ENCODE results near the gene SLC39A6.
"Not testable (repeated sequence)": the region's sequence is repeated elsewhere in the genome, so short reads cannot be mapped to it uniquely, and the experiment has no call there.

The SLC39A6 gene

GRCh38 chr18:36129300-36130038, at the start of gene SLC39A6, which contains the start of gene ELP2:
SLC39A6 (minus strand) TSS chr18:36129340; CDS start chr18:36127007, 2,333 bp downstream.
ELP2 (plus strand) TSS chr18:36129899; CDS start chr18:36129934, 35 bp downstream.
- DNase-seq: peak; percentile 92

GRCh38 chr18:36177913-36178312, 48.8 kb upstream of the SLC39A6 start:
- no peak for DNase-seq

GRCh38 chr18:36176711-36177110, 47.6 kb upstream of the SLC39A6 start:
- no peak for DNase-seq

- DNase-seq: no peak
These were observed 47.0 kb upstream of the SLC39A6 start for GRCh38 chr18:36176177-36176584.

- no peak for DNase-seq
These were observed 46.3 kb upstream of the SLC39A6 start for GRCh38 chr18:36175481-36175880.

GRCh38 chr18:36169938-36170337, 40.8 kb upstream of the SLC39A6 start:
- DNase-seq: no peak

GRCh38 chr18:36168296-36168695, 39.2 kb upstream of the SLC39A6 start:
- not testable (repeated sequence) for DNase-seq

- no peak for DNase-seq
These were observed 38.6 kb upstream of the SLC39A6 start for GRCh38 chr18:36167692-36168218.

GRCh38 chr18:36162981-36163380, 33.8 kb upstream of the SLC39A6 start:
- DNase-seq: no peak

- DNase-seq: peak; percentile 30
These were observed 31.8 kb upstream of the SLC39A6 start for GRCh38 chr18:36160959-36161371.

- no peak for DNase-seq
These were observed 29.2 kb upstream of the SLC39A6 start for GRCh38 chr18:36158266-36158867.

- no peak for DNase-seq
These were observed 28.3 kb upstream of the SLC39A6 start for GRCh38 chr18:36157441-36157840.

- no peak for DNase-seq
These were observed 27.0 kb upstream of the SLC39A6 start for GRCh38 chr18:36155851-36156757.

GRCh38 chr18:36153771-36154170, 24.6 kb upstream of the SLC39A6 start:
- no peak for DNase-seq

- DNase-seq: no peak
These were observed 24.1 kb upstream of the SLC39A6 start for GRCh38 chr18:36153203-36153602.

GRCh38 chr18:36152781-36153180, 23.6 kb upstream of the SLC39A6 start:
- no peak for DNase-seq

- DNase-seq: no peak
These were observed 20.6 kb upstream of the SLC39A6 start for GRCh38 chr18:36149514-36150289.

- DNase-seq: no peak
These were observed 14.3 kb upstream of the SLC39A6 start for GRCh38 chr18:36143391-36143790.

- DNase-seq: no peak
These were observed 13.6 kb upstream of the SLC39A6 start for GRCh38 chr18:36142751-36143150.

- DNase-seq: no peak
These were observed 12.4 kb upstream of the SLC39A6 start for GRCh38 chr18:36141576-36141975.

GRCh38 chr18:36139245-36139644, 10.1 kb upstream of the SLC39A6 start:
- DNase-seq: no peak

- no peak for DNase-seq
These were observed 6.1 kb upstream of the SLC39A6 start for GRCh38 chr18:36135264-36135663.
